ENCODE measurements around the gene MAN1B1. TPM values are rescaled to one million over a fixed set of nuclear protein-coding genes. Genes with fewer than 3 reads are reported as not detected.

The MAN1B1 gene
- total and polyA plus RNA-seq, 2 of the 4 experiments (the other 2 are of a cell fraction) = 28.7 to 55.1 TPM

GRCh38 chr9:137147793-137148160, 61.0 kb downstream of the MAN1B1 start:
- Histone ChIP-seq H2AK5ac (ENCODE audit: low read depth, low read length) (no peak overlapping the region), H4K5ac (ENCODE audit: low read depth, low read length) (no peak overlapping the region), H3K79me1 (ENCODE audit: low read depth in 1 of 2, low read length in 2 of 2) (no peaks in the 10 kb centered on the region), H3K9me1 (ENCODE audit: insufficient read depth, low read length) (peaks cover 7% of the 10 kb centered on the region; the same call in 1 of the 2 replicates), H2BK120ac (ENCODE audit: low read depth, low read length) (no peak overlapping the region), H2BK20ac (ENCODE audit: low read depth, low read length) (no peak overlapping the region), H2BK15ac (ENCODE audit: low read depth, low read length) (no peak overlapping the region), H3K23ac (ENCODE audit: low read depth, low read length) (no peak overlapping the region), H3K27me3 (ENCODE audit: control insufficient read depth, insufficient read depth, low read length) (peaks cover 16% of the 10 kb centered on the region), H3K18ac (ENCODE audit: low read depth, low read length) (no peak overlapping the region), H2AFZ (replicated peaks; ENCODE audit: low read length, poor library complexity) (no peak overlapping the region), H3K4me1 (ENCODE audit: control insufficient read depth, insufficient read depth, low read length) (no peaks in the 10 kb centered on the region), H4K8ac (ENCODE audit: low read depth in 2 of 2, low read length in 2 of 2) (no peak overlapping the region), H3K9me3 (ENCODE audit: control insufficient read depth, insufficient read depth, low read length) (no peaks in the 10 kb centered on the region), H3K27ac (ENCODE audit: insufficient read depth, low read length) (no peak overlapping the region), H2BK5ac (ENCODE audit: low read depth, low read length, poor library complexity, severe bottlenecking) (no peak overlapping the region), H3K4ac (ENCODE audit: low read depth, low read length) (no peak overlapping the region), H3K36me3 (ENCODE audit: control insufficient read depth, insufficient read depth, low read length) (no peaks in the 10 kb centered on the region), H3K14ac (replicated peaks; ENCODE audit: low read depth, low read length) (no peak overlapping the region), H3K4me2 (ENCODE audit: low read depth, low read length) (no peak overlapping the region), H4K91ac (ENCODE audit: insufficient read depth, low read depth, low read length) (no peak overlapping the region), H3K56ac (ENCODE audit: extremely low read depth, insufficient read depth, low read length) (no peak overlapping the region), H2AK9ac (replicated peaks; ENCODE audit: low read depth, low read length, poor library complexity) (no peak overlapping the region), H3K9ac (ENCODE audit: low read depth, low read length) (no peak overlapping the region), H3K4me3 (ENCODE audit: insufficient read depth, low read depth, low read length) (no peak overlapping the region), H4K20me1 (ENCODE audit: insufficient read depth, low read length) (no peaks in the 10 kb centered on the region)
- BruUV-seq (replicated peaks) = no TSS peak
- POLR2A ChIA-PET (ENCODE audit: unreplicated experiment) = no interaction called here
- ATAC-seq (ENCODE audit: low read depth) (no peak), DNase-seq (no peak)
- TF ChIP-seq, protein P1, sequence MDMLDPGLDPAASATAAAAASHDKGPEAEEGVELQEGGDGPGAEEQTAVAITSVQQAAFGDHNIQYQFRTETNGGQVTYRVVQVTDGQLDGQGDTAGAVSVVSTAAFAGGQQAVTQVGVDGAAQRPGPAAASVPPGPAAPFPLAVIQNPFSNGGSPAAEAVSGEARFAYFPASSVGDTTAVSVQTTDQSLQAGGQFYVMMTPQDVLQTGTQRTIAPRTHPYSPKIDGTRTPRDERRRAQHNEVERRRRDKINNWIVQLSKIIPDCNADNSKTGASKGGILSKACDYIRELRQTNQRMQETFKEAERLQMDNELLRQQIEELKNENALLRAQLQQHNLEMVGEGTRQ (IDR thresholded peaks at IDR 0.05; ENCODE audit: low read depth, low read length) = no peak
- TF ChIP-seq POLR2A (IDR thresholded peaks at IDR 0.05; ENCODE audit: low read depth, low read length) (no peak), RCOR1 (IDR thresholded peaks at IDR 0.05; ENCODE audit: insufficient replicate concordance, low read length) (no peak), MAFK (IDR thresholded peaks at IDR 0.05; ENCODE audit: low read depth, low read length) (no peak), MXI1 (IDR thresholded peaks at IDR 0.05; ENCODE audit: borderline replicate concordance, low read depth, low read length) (no peak), MAZ (IDR thresholded peaks at IDR 0.05; ENCODE audit: borderline replicate concordance, low read depth, low read length) (no peak)
- in situ Hi-C loops (cut with MboI; ENCODE audit: low sequenced_read_pairs) = no loop called here
- CTCF ChIA-PET = no interaction called here
- intact Hi-C loops (cut with micrococcal nuclease) = no loop called here
- 70% methylated on average over 2 of the region's 24 CpGs; no CpG with 5 or more reads in 1 of the 2 experiments for WGBS, 2 experiments (ENCODE audit: extremely low coverage in 2 of 2, insufficient read length in 1 of 2)
- dilution Hi-C loops (cut with HindIII; ENCODE audit: low sequenced_read_pairs, unreplicated experiment) = no loop called here
